Panc1 (cell line): ENCODE measurements around the gene ATP11B.

ENCODE experiments used
- POLR2AphosphoS5 ChIP-seq: IDR thresholded peaks from 2 replicates; pipeline ENCODE4 v1.6.1; 2012; ENCODE audit warnings: mild to moderate bottlenecking, low read depth, low read length, moderate library complexity
- SIN3A ChIP-seq: IDR thresholded peaks from 2 replicates; pipeline ENCODE4 v1.6.1; 2012; ENCODE audit warnings: low read depth, mild to moderate bottlenecking, low read length, moderate library complexity, borderline replicate concordance; ENCODE audit not compliant: insufficient read depth
- TCF7L2 ChIP-seq: IDR thresholded peaks from 2 replicates; pipeline ENCODE4 v1.6.1; 2011; ENCODE audit warnings: mild to moderate bottlenecking, low read depth, low read length, inconsistent platforms
- TF ChIP-seq, protein P1 (sequence below): fragments of 450-650 bp; IDR thresholded peaks from 2 replicates; pipeline ENCODE4 v1.5.1; 2017; ENCODE audit warnings: mild to moderate bottlenecking
- TF ChIP-seq, protein P2 (sequence below), 2 experiments: IDR thresholded peaks; 2 replicates each; pipeline ENCODE4 v1.6.1; 2011 to 2012; ENCODE audit warnings: low read depth in 2 of 2, control low read depth in 1 of 2, low read length in 1 of 2, mild to moderate bottlenecking in 1 of 2, moderate library complexity in 1 of 2; ENCODE audit not compliant: insufficient read depth in 1 of 2

DNA sequence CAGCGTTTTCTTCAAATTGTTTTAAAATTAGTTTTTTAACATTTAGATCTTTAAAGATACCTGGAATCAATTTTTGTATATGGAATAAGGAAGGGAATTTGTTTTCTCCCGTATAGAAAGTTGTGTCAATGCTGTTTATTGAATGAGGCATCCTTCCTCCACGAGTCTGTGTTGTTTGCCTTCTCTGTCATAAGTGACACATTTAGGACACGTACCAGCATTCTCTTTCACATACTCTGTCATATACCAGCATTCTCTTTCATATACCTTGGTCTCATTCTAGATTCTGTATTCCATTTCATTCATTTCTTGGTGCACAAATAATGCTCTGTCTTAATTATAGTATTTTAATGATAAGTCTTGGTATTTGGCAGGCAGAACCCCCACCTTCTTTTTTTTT is 10.3 kb downstream of the ATP11B start:
- TF ChIP-seq, protein P1, sequence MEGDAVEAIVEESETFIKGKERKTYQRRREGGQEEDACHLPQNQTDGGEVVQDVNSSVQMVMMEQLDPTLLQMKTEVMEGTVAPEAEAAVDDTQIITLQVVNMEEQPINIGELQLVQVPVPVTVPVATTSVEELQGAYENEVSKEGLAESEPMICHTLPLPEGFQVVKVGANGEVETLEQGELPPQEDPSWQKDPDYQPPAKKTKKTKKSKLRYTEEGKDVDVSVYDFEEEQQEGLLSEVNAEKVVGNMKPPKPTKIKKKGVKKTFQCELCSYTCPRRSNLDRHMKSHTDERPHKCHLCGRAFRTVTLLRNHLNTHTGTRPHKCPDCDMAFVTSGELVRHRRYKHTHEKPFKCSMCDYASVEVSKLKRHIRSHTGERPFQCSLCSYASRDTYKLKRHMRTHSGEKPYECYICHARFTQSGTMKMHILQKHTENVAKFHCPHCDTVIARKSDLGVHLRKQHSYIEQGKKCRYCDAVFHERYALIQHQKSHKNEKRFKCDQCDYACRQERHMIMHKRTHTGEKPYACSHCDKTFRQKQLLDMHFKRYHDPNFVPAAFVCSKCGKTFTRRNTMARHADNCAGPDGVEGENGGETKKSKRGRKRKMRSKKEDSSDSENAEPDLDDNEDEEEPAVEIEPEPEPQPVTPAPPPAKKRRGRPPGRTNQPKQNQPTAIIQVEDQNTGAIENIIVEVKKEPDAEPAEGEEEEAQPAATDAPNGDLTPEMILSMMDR, result no peak
- TF ChIP-seq, protein P2, sequence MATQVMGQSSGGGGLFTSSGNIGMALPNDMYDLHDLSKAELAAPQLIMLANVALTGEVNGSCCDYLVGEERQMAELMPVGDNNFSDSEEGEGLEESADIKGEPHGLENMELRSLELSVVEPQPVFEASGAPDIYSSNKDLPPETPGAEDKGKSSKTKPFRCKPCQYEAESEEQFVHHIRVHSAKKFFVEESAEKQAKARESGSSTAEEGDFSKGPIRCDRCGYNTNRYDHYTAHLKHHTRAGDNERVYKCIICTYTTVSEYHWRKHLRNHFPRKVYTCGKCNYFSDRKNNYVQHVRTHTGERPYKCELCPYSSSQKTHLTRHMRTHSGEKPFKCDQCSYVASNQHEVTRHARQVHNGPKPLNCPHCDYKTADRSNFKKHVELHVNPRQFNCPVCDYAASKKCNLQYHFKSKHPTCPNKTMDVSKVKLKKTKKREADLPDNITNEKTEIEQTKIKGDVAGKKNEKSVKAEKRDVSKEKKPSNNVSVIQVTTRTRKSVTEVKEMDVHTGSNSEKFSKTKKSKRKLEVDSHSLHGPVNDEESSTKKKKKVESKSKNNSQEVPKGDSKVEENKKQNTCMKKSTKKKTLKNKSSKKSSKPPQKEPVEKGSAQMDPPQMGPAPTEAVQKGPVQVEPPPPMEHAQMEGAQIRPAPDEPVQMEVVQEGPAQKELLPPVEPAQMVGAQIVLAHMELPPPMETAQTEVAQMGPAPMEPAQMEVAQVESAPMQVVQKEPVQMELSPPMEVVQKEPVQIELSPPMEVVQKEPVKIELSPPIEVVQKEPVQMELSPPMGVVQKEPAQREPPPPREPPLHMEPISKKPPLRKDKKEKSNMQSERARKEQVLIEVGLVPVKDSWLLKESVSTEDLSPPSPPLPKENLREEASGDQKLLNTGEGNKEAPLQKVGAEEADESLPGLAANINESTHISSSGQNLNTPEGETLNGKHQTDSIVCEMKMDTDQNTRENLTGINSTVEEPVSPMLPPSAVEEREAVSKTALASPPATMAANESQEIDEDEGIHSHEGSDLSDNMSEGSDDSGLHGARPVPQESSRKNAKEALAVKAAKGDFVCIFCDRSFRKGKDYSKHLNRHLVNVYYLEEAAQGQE (IDR thresholded peaks at IDR 0.05; ENCODE audit: insufficient read depth in 1 of 2, low read depth in 2 of 2, low read length in 1 of 2), result no peak
- TF ChIP-seq POLR2AphosphoS5, result no peak
- no peak for TF ChIP-seq TCF7L2
- no peak for TF ChIP-seq SIN3A
